Epithelial cell of esophagus (primary cell): ENCODE measurements around the gene LMF1.
A peak's percentile ranks its signal among the peaks of the same experiment; 100 is the strongest.

ENCODE experiments used
- DNase-seq: peaks from one replicate; pipeline ENCODE4 v3.0.0; 2010; ENCODE audit warnings: low read depth
- H3K4me3 ChIP-seq: 2 replicates; pipeline ENCODE4 v1.5.1; 2011; ENCODE audit warnings: mild to moderate bottlenecking, low read length, control low read depth
- CTCF ChIP-seq: IDR thresholded peaks from 2 replicates; pipeline ENCODE4 v1.5.1; 2011; ENCODE audit warnings: low read depth, mild to moderate bottlenecking, low read length, control low read depth, inconsistent platforms; ENCODE audit not compliant: insufficient read depth; ENCODE audit errors: missing control alignments

The LMF1 gene

GRCh38 chr16:1003391-1004347 is 32.9 kb upstream of the LMF1 start:
- TF ChIP-seq CTCF = no peak
- no peak overlapping the region for H3K4me3 ChIP-seq
- DNase-seq = no peak

GRCh38 chr16:1002399-1003166 is 31.8 kb upstream of the LMF1 start:
- TF ChIP-seq CTCF = no peak
- DNase-seq = peak; percentile 6
- H3K4me3 ChIP-seq = no peak overlapping the region

- H3K4me3 ChIP-seq = no peak overlapping the region
- no peak for DNase-seq
- TF ChIP-seq CTCF = no peak
These were observed 30.3 kb upstream of the LMF1 start for GRCh38 chr16:1001096-1001495.

GRCh38 chr16:1000608-1001007 is 29.8 kb upstream of the LMF1 start:
- TF ChIP-seq CTCF = no peak

GRCh38 chr16:999677-1000076 is 28.9 kb upstream of the LMF1 start:
- DNase-seq = no peak
- no peak overlapping the region for H3K4me3 ChIP-seq
- no peak for TF ChIP-seq CTCF

More at GRCh38 chr16:1000608-1001007, 29.8 kb upstream of the LMF1 start:
- H3K4me3 ChIP-seq = no peak overlapping the region
- no peak for DNase-seq

- DNase-seq = no peak
These were observed 27.8 kb upstream of the LMF1 start for GRCh38 chr16:998615-999014.

More at GRCh38 chr16:998615-999014, 27.8 kb upstream of the LMF1 start:
- no peak for TF ChIP-seq CTCF
- no peak overlapping the region for H3K4me3 ChIP-seq
